ENCODE results near the gene INPP1. TPM values are rescaled to one million over a fixed set of nuclear protein-coding genes. Genes with fewer than 3 reads are reported as not detected.
A peak's percentile ranks its signal among the peaks of the same experiment; 100 is the strongest.
"Not testable (repeated sequence)": the region's sequence is repeated elsewhere in the genome, so short reads cannot be mapped to it uniquely, and the experiment has no call there.

The INPP1 gene
- total and polyA plus RNA-seq, 5 experiments from 2014 or later = 1.2 to 3.6 (median 2.7) TPM

DNA sequence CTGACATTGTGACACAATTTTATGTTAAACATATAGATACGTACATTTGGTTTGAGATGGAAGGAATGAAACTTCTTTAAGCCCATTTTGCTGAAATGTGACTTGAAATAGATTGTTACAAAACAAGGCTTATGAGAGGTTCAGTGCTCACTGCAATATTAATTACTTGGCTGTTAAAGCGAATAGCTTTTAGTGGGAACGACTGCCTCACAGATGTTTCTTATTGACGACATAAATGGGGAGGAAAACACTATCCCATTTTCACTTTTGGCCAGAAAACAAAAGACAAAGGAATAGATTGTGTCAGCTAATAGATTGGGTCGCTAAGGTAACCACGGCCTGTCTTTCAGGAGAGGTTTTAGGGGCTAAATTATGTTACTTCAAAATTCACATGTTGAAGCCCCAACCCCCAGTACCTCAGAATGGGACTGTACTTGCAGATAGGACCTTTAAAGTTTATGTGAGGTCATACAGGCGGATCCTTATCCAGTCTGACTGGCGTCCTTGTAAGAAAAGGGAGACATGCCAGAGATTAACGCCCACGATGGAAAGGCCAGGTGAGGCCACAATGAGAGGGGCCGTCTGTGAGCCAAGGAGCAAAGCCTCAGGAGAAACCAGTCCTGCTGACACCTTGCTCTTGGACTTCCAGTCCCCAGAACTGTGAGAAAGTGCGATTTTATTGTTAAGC lies 10.8 kb downstream of the INPP1 start:
- peaks cover 0 to 6% (median 3%) of the 10 kb centered on the region in 4 donors for H3K4me1 Mint-ChIP-seq
- no peaks in the 10 kb centered on the region for H3K36me3 Mint-ChIP-seq
- DNase-seq (no peak), ATAC-seq (no peak)
- H3K4me3 Mint-ChIP-seq = no peak overlapping the region
- POLR2A ChIA-PET = no interaction called here
- peaks cover 0 to 4% (median 0%) of the 10 kb centered on the region in 5 donors for H3K27me3 Mint-ChIP-seq
- H3K9me3 Mint-ChIP-seq = peaks cover 0 to 2% (median 0%) of the 10 kb centered on the region in 9 donors
- no peak overlapping the region for H3K27ac Mint-ChIP-seq

DNA sequence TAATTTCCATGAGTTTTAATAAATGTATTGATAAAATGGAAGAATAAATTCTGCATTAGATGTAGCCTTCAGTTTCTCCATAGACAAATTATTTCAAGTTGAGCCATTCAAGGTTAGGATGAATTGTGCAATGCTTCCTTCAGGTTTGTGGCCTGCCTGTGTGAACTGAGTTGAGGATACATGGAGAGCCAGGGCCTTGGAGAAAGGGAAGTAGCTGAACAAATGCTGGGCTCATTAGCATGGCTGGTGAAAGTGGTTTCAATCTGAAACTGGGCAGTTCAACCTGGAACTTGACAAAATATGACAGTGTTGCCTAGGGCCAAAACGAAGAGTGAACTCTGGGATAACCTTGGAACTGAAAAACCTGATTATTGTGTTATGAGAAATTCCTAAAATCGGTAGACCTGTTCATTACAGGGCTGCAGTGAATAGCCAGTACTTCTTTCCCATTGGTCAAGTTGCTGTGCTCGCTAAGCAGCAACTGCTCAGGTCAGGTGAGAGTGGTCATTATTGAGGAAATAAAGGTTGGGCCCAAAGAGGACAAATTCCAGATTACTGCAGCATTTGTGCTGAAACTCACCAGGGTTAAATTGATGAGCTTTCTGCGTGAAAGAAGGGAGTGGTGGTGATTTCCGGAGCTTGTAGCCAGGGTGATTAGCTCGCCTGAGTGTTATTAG lies 12.7 kb downstream of the INPP1 start:
- H3K36me3 Mint-ChIP-seq = no peaks in the 10 kb centered on the region
- POLR2A ChIA-PET = interaction anchor here (1.2 kb wide), 1 partner anchor 12 kb away, joined by 3 read pairs; no protein-coding TSS in a partner anchor
- DNase-seq = no peak
- H3K4me1 Mint-ChIP-seq = peaks cover 7 to 24% (median 17%) of the 10 kb centered on the region in 4 donors
- no peak overlapping the region for H3K4me3 Mint-ChIP-seq
- peaks cover 0 to 1% (median 0%) of the 10 kb centered on the region in 9 donors for H3K9me3 Mint-ChIP-seq
- peak overlapping the region in 1 of 10 donors; percentile 58 for H3K27ac Mint-ChIP-seq
- no peak for ATAC-seq
- peaks cover 0 to 4% (median 0%) of the 10 kb centered on the region in 5 donors for H3K27me3 Mint-ChIP-seq

DNA sequence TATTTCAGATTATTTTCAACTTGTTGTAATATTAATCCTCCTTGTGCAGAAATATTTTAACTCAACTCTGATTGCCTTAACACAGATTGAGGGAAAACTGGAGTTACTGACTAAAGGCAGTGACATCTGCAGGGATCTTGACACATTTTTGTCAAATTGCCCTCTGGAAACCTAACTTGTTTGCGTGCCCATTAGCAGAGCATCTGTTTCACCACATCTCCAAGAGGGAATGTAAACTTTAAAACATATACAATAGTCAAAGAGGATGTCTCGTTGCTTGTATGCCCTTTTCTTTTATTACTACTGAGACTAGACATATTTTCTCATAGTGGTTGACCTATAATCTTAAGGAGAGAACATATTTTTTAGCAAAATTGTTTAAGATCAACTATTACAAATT lies 14.2 kb downstream of the INPP1 start:
- Mint-ChIP-seq H3K27me3 (no peaks in the 10 kb centered on the region), H3K9me3 (no peaks in the 10 kb centered on the region), H3K4me3 (no peak overlapping the region), H3K4me1 (peaks cover 9 to 37% (median 24%) of the 10 kb centered on the region in 4 donors), H3K27ac (no peak overlapping the region), H3K36me3 (no peaks in the 10 kb centered on the region)
- no peak for ATAC-seq
- no peak for DNase-seq
- POLR2A ChIA-PET = interaction anchor here (0.6 kb wide), 1 partner anchor 1276 kb away, joined by 3 read pairs; no protein-coding TSS in a partner anchor

DNA sequence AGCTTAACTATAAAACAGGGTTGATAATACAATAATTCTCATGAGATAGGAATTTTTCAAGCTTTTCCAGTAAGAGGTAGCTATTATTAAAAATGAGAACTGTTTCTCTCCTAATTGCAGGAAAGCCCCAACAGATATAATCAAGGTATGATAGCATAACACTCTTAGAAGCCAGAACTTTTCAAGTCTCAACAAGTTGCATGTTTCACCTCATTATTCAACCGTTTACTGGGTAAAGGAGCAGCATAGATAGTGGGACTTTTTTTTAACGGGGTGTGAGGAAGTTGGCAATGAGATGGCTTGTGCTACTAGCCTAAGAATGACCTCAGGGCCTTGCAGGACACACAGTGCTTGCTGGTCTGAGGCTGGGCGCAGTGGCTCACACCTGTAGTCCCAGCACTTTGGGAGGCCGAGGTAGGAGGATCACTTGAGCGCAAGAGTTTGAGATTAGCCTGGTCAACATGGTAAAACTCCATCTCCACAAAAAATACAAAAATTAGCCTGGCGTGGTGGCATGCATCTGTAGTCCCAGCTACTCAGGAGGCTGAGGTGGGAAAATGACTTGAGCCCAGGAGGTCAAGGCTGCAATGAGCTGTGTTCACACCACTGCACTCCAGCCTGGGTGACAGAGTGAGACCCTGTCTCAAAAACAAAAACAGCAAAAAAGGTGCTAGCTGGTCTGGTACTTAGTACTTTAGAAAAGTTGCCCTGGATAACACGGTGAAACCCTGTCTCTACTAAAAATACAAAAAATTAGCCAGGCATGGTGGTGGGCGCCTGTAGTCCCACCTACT lies 15.5 kb downstream of the INPP1 start:
- not testable (repeated sequence) for H3K9me3 Mint-ChIP-seq, DNase-seq, ATAC-seq, H3K36me3 Mint-ChIP-seq, H3K27me3 Mint-ChIP-seq
- Mint-ChIP-seq H3K27ac (peak overlapping the region; percentile 34 to 99 (median 95)), H3K4me3 (peak overlapping the region in 9 of 10 donors; percentile 10 to 91 (median 41)), H3K4me1 (peaks cover 9 to 45% (median 28%) of the 10 kb centered on the region in 4 donors)
- POLR2A ChIA-PET = interaction anchor here (0.7 to 2.1 kb wide), 4 partner anchors 15 to 754 kb away, joined by 3 to 8 read pairs (median 4); partner anchors contain the start of gene NEMP2

DNA sequence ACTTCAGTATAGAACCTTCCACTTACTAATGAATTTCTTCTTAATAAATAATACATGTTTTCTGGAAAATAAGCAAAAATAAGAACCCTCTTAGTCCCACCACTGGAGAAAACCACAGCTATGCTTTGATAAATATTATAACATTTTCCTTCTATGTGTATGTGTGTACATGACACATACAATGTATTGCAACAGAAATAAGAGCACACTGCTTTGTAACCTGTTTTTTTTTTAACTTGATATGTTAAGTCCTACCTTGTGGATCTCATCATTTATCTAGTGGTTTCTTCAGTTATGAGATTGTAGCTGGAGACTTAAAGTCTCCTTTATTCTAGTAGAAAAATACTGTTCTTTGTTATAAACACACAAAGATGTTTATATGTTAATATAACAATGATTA lies 17.2 kb downstream of the INPP1 start:
- Mint-ChIP-seq H3K27me3 (no peaks in the 10 kb centered on the region), H3K9me3 (no peaks in the 10 kb centered on the region), H3K4me1 (peaks cover 9 to 45% (median 28%) of the 10 kb centered on the region in 4 donors), H3K4me3 (peak overlapping the region; percentile 88 to 98 (median 94)), H3K27ac (peak overlapping the region; percentile 72 to 99 (median 97)), H3K36me3 (peaks cover 0 to 4% (median 2%) of the 10 kb centered on the region in 3 donors)
- no peak for DNase-seq
- ATAC-seq = no peak
- POLR2A ChIA-PET = interaction anchor here (0.7 to 2.1 kb wide), 3 partner anchors 14 to 174 kb away, joined by 3 to 8 read pairs (median 6); partner anchors contain the start of gene NEMP2

DNA sequence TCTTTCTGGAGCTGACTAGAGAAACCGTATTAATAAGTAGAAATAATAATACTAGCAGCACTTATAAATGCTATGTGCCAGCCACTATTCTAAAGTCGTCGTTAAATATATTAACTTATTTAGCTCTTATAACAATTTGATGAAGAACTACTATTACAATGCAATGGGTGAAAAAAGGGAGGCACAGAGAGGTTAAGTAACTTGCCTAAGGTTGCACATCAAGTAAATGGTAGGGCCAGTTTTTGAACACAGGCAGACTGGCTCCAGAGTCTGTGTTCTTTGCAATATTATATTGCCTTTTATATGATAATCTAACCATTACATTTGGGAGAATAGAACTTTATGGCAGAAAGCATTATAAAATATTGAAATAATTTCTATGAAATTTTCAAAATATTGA lies 17.6 kb downstream of the INPP1 start:
- Mint-ChIP-seq H3K9me3 (no peaks in the 10 kb centered on the region), H3K27me3 (no peaks in the 10 kb centered on the region), H3K4me3 (peak overlapping the region in 7 of 10 donors; percentile 88 to 98 (median 93)), H3K4me1 (peaks cover 9 to 45% (median 28%) of the 10 kb centered on the region in 4 donors), H3K27ac (peak overlapping the region in 6 of 10 donors; percentile 94 to 99 (median 97)), H3K36me3 (peaks cover 0 to 4% (median 2%) of the 10 kb centered on the region in 3 donors)
- POLR2A ChIA-PET = interaction anchor here (0.7 to 2.1 kb wide), 3 partner anchors 14 to 173 kb away, joined by 3 to 8 read pairs (median 4); partner anchors contain the start of genes INPP1 and NEMP2
- ATAC-seq (no peak), DNase-seq (no peak)

DNA sequence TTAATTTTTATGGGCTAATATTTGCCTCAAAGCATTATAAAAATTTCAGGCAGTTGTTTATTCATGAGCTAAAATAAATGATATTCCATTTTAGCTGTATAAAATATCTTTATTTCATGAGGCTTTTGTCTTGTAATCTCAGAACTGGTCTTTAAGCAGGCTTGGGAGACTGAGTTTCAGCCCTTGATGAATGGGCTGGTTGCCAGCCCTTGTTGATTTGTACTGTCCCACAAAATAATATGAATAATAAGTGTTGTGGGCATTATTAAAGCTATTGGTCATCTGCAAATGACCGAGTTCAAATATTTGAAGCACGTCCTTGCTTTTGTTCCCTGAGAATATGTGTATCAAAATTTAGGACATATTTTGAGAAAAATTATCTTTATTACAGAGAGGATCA lies 18.2 kb downstream of the INPP1 start:
- Mint-ChIP-seq H3K4me3 (no peak overlapping the region), H3K4me1 (peaks cover 9 to 45% (median 28%) of the 10 kb centered on the region in 4 donors), H3K27ac (peak overlapping the region in 1 of 10 donors; percentile 24), H3K36me3 (peaks cover 0 to 4% (median 2%) of the 10 kb centered on the region in 3 donors), H3K27me3 (no peaks in the 10 kb centered on the region), H3K9me3 (no peaks in the 10 kb centered on the region)
- POLR2A ChIA-PET = interaction anchor here (1.1 kb wide), 1 partner anchor 18 kb away, joined by 4 read pairs; the partner anchor contains the start of gene INPP1
- ATAC-seq (no peak), DNase-seq (no peak)

DNA sequence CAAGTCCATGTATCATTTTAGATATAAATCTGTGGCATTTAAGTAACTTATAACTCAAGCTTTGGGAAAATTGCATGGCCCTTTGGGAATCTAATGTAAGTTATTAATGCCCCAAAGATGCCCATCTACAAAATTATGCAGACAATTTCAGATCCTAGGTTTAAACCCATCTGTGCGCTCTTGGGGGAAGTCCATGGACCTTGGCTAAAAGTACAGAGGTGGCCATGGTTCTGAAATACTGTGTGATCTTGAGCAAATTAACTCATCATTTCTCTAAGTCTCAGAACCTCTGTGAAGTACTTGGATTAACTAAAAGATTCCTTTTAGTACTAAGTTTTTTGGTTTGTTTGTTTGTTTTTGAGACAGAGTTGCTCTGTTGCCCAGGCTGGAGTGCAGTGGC lies 19.5 kb downstream of the INPP1 start:
- ATAC-seq = no peak
- DNase-seq = no peak
- peaks cover 9 to 45% (median 28%) of the 10 kb centered on the region in 4 donors for H3K4me1 Mint-ChIP-seq
- no peaks in the 10 kb centered on the region for H3K27me3 Mint-ChIP-seq
- H3K9me3 Mint-ChIP-seq = no peaks in the 10 kb centered on the region
- POLR2A ChIA-PET = no interaction called here
- H3K27ac Mint-ChIP-seq = no peak overlapping the region
- H3K4me3 Mint-ChIP-seq = no peak overlapping the region
- peaks cover 0 to 10% (median 4%) of the 10 kb centered on the region in 3 donors for H3K36me3 Mint-ChIP-seq

DNA sequence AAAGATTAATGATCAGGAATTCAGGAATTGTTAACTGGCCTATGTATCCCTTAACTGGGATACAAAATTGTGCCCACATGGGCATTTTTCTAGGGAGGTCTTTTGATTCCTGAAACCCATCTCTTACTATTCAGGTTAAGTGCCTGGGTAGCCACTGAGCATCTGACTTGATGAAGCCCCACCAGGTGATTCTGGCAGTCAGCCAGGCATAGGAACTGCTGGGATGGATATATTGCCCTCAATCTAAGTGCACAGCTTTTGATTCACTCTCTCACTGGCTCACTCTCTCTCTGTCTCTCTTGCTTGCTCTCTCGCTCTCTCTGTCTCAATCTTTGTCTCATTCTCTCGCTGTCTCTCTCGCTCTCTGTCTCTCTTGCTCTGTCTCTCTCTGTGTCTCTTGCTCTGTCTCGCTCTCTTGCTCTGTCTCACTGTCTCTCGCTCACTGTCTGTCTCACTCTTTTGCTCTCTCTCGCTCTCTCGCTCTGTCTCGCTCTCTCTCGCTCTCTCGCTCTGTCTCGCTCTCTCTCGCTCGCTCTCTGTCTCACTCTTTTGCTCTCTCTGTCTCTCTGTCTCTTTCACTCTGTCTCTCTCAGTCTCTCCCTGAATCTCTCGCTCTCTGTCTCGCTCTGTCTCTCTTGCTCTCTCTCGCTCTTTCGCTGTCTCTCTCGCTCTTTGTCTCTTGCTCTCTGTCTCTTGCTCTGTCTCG lies 22.3 kb downstream of the INPP1 start:
- no peak for DNase-seq
- Mint-ChIP-seq H3K4me1 (peaks cover 2 to 25% (median 11%) of the 10 kb centered on the region in 4 donors), H3K27ac (no peak overlapping the region), H3K36me3 (peaks cover 0 to 27% (median 14%) of the 10 kb centered on the region in 3 donors), H3K9me3 (no peaks in the 10 kb centered on the region), H3K27me3 (no peaks in the 10 kb centered on the region), H3K4me3 (no peak overlapping the region)
- no peak for ATAC-seq
- POLR2A ChIA-PET = no interaction called here

DNA sequence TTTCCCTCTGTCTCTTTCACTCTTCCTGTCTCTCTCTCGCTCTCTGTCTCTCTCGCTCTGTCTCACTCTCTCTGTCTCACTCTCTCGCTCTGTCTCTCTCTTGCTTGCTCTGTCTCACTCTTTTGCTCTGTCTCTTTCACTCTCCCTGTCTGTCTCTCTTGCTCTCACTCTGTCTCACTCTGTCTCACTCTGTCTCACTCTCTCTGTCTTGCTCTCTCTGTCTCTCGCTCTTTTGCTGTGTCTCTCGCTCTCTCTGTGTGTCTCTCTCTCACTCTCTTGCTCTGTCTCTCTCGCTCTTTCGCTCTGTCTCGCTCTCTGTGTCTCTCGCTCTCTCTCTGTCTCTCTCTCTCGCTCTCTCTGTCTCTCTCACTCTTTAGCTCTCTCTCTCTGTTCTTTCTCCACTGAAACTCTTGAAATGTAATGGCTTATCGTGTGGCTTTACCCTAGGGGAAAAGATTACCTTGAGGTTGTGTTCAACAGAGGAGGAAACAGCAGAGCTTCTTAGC lies 22.9 kb downstream of the INPP1 start:
- DNase-seq = no peak

DNA sequence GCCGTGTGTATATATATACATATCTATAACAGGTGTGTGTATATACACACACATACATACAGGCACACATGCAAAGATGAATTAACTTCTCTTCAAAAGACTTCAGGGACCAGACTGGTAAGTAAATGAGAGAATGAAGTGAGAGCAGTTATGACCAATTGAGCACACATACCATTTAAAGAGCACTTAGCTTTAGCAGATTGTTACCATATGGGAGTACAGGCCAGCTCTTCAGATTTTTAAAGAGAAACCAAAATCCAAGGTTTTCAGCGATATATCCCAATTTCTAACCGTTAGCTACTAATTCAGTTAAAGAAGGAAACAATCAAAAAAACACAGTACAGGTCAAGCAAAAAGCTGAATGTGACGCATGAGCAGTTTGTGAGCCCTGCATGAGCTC lies 23.7 kb downstream of the INPP1 start:
- Mint-ChIP-seq H3K4me1 (peaks cover under 1 to 12% (median 9%) of the 10 kb centered on the region in 4 donors), H3K36me3 (peaks cover 0 to 27% (median 14%) of the 10 kb centered on the region in 3 donors), H3K27ac (no peak overlapping the region), H3K4me3 (no peak overlapping the region), H3K9me3 (no peaks in the 10 kb centered on the region), H3K27me3 (no peaks in the 10 kb centered on the region)
- DNase-seq (no peak), ATAC-seq (no peak)
- POLR2A ChIA-PET = no interaction called here

More for the DNA sequence above, 22.9 kb downstream of the INPP1 start:
- H3K4me3 Mint-ChIP-seq = no peak overlapping the region
- POLR2A ChIA-PET = no interaction called here
- peaks cover 2 to 20% (median 11%) of the 10 kb centered on the region in 4 donors for H3K4me1 Mint-ChIP-seq
- ATAC-seq = no peak
- no peak overlapping the region for H3K27ac Mint-ChIP-seq
- no peaks in the 10 kb centered on the region for H3K27me3 Mint-ChIP-seq
- peaks cover 0 to 27% (median 14%) of the 10 kb centered on the region in 3 donors for H3K36me3 Mint-ChIP-seq
- H3K9me3 Mint-ChIP-seq = no peaks in the 10 kb centered on the region

Data from naive thymus-derived CD8-positive, alpha-beta T cell (primary cell).